ENCODE results near the gene CDK5RAP2.

CDK5RAP2 gene

DNA sequence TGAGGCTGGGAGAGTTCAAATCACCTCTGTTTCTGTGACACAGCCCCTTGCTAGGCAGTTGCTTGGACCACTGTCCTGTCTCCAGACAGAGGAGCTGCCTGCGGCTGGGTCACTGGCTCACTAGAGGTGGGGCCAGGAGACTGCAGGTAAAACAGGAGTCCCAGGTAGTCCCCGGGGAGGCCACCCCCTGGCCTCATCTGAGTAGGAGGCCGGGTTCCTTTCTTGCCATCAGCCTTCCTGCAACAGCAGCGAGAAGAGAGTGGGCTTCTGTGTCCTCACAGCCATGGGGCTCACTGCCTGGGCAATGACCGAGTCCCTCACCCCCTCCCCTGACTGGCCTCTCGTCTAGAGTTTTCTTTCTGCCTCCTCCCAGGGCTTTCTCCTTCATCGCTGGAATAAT lies 197.5 kb downstream of the CDK5RAP2 start:
- Histone ChIP-seq H3K27ac (ENCODE audit: low read length) (no peak overlapping the region), H3K9ac (ENCODE audit: low read depth, low read length) (no peak overlapping the region), H3K4me3 (ENCODE audit: low read depth in 1 of 2, low read length in 2 of 2) (no peak overlapping the region), H3K4me1 (ENCODE audit: insufficient read depth, low read length) (no peaks in the 10 kb centered on the region), H2AFZ (ENCODE audit: low read depth, low read length) (no peak overlapping the region), H3K9me3 (ENCODE audit: insufficient read depth, low read length, severe bottlenecking) (peaks cover 8% of the 10 kb centered on the region), H4K20me1 (ENCODE audit: insufficient read depth, low read length) (0 out of 2 replicates have a peak, but pooled peaks cover 2% of the 10 kb centered on the region), H3K27me3 (ENCODE audit: insufficient read depth, low read length, poor library complexity) (no peaks in the 10 kb centered on the region), H3K4me2 (ENCODE audit: insufficient read depth, low read length) (no peak overlapping the region), H3K36me3 (ENCODE audit: insufficient read depth, low read length) (peaks cover 2% of the 10 kb centered on the region; the same call in 1 of the 2 replicates), H3K79me2 (ENCODE audit: insufficient read depth, low read length) (no peaks in the 10 kb centered on the region)
- TF ChIP-seq EZH2 (IDR thresholded peaks at IDR 0.05; ENCODE audit: borderline replicate concordance, low read depth, low read length, severe bottlenecking): no peak
- TF ChIP-seq, protein P1, sequence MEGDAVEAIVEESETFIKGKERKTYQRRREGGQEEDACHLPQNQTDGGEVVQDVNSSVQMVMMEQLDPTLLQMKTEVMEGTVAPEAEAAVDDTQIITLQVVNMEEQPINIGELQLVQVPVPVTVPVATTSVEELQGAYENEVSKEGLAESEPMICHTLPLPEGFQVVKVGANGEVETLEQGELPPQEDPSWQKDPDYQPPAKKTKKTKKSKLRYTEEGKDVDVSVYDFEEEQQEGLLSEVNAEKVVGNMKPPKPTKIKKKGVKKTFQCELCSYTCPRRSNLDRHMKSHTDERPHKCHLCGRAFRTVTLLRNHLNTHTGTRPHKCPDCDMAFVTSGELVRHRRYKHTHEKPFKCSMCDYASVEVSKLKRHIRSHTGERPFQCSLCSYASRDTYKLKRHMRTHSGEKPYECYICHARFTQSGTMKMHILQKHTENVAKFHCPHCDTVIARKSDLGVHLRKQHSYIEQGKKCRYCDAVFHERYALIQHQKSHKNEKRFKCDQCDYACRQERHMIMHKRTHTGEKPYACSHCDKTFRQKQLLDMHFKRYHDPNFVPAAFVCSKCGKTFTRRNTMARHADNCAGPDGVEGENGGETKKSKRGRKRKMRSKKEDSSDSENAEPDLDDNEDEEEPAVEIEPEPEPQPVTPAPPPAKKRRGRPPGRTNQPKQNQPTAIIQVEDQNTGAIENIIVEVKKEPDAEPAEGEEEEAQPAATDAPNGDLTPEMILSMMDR (IDR thresholded peaks at IDR 0.05; ENCODE audit: borderline replicate concordance, extremely low read depth, low read length, poor library complexity, severe bottlenecking): no peak
- DNase-seq (no peak), ATAC-seq (ENCODE audit: insufficient read depth, low read depth) (no peak)

DNA sequence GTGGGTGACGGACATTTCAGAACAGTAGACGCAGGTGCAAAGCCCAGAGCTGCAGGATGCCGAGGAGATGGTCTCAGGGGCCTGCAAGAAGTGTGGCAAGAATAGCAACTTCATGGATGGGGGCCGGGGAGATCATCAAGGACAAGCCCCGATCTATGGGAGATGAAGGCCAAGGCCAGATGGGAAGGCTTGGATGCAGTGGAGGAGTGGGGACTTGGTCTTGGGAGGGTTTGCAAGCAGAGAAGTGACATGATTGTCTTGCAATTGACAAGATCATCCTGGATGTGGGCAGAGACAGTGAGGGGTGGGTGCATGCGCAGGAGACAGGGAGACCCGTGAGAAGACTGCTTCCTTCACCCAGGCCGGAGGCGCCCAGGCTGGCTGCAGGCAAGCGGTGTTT lies 198.1 kb downstream of the CDK5RAP2 start:
- H3K9me3 ChIP-seq (ENCODE audit: insufficient read depth, low read length, severe bottlenecking): peaks cover 8% of the 10 kb centered on the region
- H3K79me2 ChIP-seq (ENCODE audit: insufficient read depth, low read length): no peaks in the 10 kb centered on the region
- TF ChIP-seq EZH2 (IDR thresholded peaks at IDR 0.05; ENCODE audit: borderline replicate concordance, low read depth, low read length, severe bottlenecking): no peak
- TF ChIP-seq, protein P1 (IDR thresholded peaks at IDR 0.05; ENCODE audit: borderline replicate concordance, extremely low read depth, low read length, poor library complexity, severe bottlenecking): no peak
- no peaks in the 10 kb centered on the region; the same call in 1 of the 2 replicates for H3K36me3 ChIP-seq (ENCODE audit: insufficient read depth, low read length)
- no peak overlapping the region for H3K4me3 ChIP-seq (ENCODE audit: low read depth in 1 of 2, low read length in 2 of 2)
- no peak overlapping the region for H3K27ac ChIP-seq (ENCODE audit: low read length)
- 0 out of 2 replicates have a peak, but pooled peaks cover 2% of the 10 kb centered on the region for H4K20me1 ChIP-seq (ENCODE audit: insufficient read depth, low read length)
- no peak overlapping the region for H2AFZ ChIP-seq (ENCODE audit: low read depth, low read length)
- H3K4me1 ChIP-seq (ENCODE audit: insufficient read depth, low read length): no peaks in the 10 kb centered on the region
- no peaks in the 10 kb centered on the region for H3K27me3 ChIP-seq (ENCODE audit: insufficient read depth, low read length, poor library complexity)
- DNase-seq (no peak), ATAC-seq (ENCODE audit: insufficient read depth, low read depth) (no peak)
- no peak overlapping the region for H3K4me2 ChIP-seq (ENCODE audit: insufficient read depth, low read length)
- no peak overlapping the region for H3K9ac ChIP-seq (ENCODE audit: low read depth, low read length)

DNA sequence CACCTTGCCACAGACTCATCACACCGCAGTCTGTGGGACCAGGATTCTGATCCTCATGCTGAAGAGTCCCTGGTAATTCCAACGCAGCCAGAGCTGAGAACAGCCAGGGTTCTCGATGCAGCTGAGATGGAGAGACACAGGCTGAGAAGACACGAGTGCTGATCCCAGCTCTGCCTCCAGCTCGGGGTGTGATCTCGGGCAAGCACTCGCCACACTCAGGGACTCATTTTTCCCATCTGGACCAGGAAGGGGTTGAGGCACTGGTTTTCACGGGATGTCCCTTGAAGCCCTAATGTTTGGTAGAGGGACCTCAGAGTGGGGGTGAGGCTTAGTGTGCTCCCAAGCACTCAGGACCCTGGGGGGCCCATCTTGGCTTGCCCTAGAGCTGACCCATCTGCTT lies 200.4 kb downstream of the CDK5RAP2 start:
- TF ChIP-seq, protein P1 (IDR thresholded peaks at IDR 0.05; ENCODE audit: borderline replicate concordance, extremely low read depth, low read length, poor library complexity, severe bottlenecking): no peak
- no peak for TF ChIP-seq EZH2 (IDR thresholded peaks at IDR 0.05; ENCODE audit: borderline replicate concordance, low read depth, low read length, severe bottlenecking)
- H3K27me3 ChIP-seq (ENCODE audit: insufficient read depth, low read length, poor library complexity): no peaks in the 10 kb centered on the region

DNA sequence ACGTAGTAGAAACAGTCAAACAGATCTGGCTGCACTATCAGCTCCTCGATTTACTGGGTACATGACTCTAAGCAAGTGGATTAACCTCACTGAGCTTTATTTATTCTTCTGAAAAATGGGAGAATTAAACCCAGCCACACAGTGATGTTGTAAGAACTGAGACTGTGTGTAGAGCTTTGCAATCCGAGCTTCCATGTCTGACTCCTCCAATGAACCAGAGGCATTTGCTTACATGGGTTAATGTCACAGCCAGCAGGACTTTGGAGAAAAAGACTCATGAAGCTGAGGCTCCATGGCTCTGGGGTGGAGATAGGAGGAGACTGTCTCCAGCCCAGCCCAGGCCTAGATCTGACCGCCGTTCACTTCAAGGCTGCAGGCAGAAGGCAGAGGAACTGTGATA lies 201.3 kb downstream of the CDK5RAP2 start:
- no peak for TF ChIP-seq EZH2 (IDR thresholded peaks at IDR 0.05; ENCODE audit: borderline replicate concordance, low read depth, low read length, severe bottlenecking)
- TF ChIP-seq, protein P1 (IDR thresholded peaks at IDR 0.05; ENCODE audit: borderline replicate concordance, extremely low read depth, low read length, poor library complexity, severe bottlenecking): no peak

More for the DNA sequence above, 200.4 kb downstream of the CDK5RAP2 start:
- Histone ChIP-seq H3K79me2 (ENCODE audit: insufficient read depth, low read length) (no peaks in the 10 kb centered on the region), H3K9ac (ENCODE audit: low read depth, low read length) (no peak overlapping the region), H3K4me1 (ENCODE audit: insufficient read depth, low read length) (no peaks in the 10 kb centered on the region), H3K4me3 (ENCODE audit: low read depth in 1 of 2, low read length in 2 of 2) (no peak overlapping the region), H4K20me1 (ENCODE audit: insufficient read depth, low read length) (no peaks in the 10 kb centered on the region), H3K9me3 (ENCODE audit: insufficient read depth, low read length, severe bottlenecking) (peaks cover 8% of the 10 kb centered on the region), H3K4me2 (ENCODE audit: insufficient read depth, low read length) (no peak overlapping the region), H3K36me3 (ENCODE audit: insufficient read depth, low read length) (no peaks in the 10 kb centered on the region), H2AFZ (ENCODE audit: low read depth, low read length) (no peak overlapping the region), H3K27ac (ENCODE audit: low read length) (no peak overlapping the region)
- DNase-seq (no peak), ATAC-seq (ENCODE audit: insufficient read depth, low read depth) (no peak)

More for the DNA sequence above, 201.3 kb downstream of the CDK5RAP2 start:
- no peaks in the 10 kb centered on the region for H3K27me3 ChIP-seq (ENCODE audit: insufficient read depth, low read length, poor library complexity)
- H3K4me2 ChIP-seq (ENCODE audit: insufficient read depth, low read length): no peak overlapping the region
- H3K4me3 ChIP-seq (ENCODE audit: low read depth in 1 of 2, low read length in 2 of 2): no peak overlapping the region
- H3K27ac ChIP-seq (ENCODE audit: low read length): no peak overlapping the region
- H3K36me3 ChIP-seq (ENCODE audit: insufficient read depth, low read length): no peaks in the 10 kb centered on the region
- no peaks in the 10 kb centered on the region for H3K79me2 ChIP-seq (ENCODE audit: insufficient read depth, low read length)
- ATAC-seq (ENCODE audit: insufficient read depth, low read depth) (no peak), DNase-seq (no peak)
- H3K4me1 ChIP-seq (ENCODE audit: insufficient read depth, low read length): no peaks in the 10 kb centered on the region
- H3K9me3 ChIP-seq (ENCODE audit: insufficient read depth, low read length, severe bottlenecking): peaks cover 8% of the 10 kb centered on the region
- no peaks in the 10 kb centered on the region for H4K20me1 ChIP-seq (ENCODE audit: insufficient read depth, low read length)
- H2AFZ ChIP-seq (ENCODE audit: low read depth, low read length): no peak overlapping the region
- H3K9ac ChIP-seq (ENCODE audit: low read depth, low read length): no peak overlapping the region
